NT2/D1 (cell line): ENCODE data around the gene GDF15.
"Not testable (repeated sequence)": the region's sequence is repeated elsewhere in the genome, so short reads cannot be mapped to it uniquely, and the experiment has no call there.

Experiments
- SUZ12 ChIP-seq: IDR thresholded peaks from 2 replicates; pipeline ENCODE4 v1.6.1; 2011; ENCODE audit not compliant: insufficient read length, insufficient read depth; ENCODE audit errors: extremely low read depth
- ZNF274 ChIP-seq: IDR thresholded peaks from 2 replicates; pipeline ENCODE4 v1.6.1; 2011; ENCODE audit warnings: mild to moderate bottlenecking, low read depth, low read length

DNA sequence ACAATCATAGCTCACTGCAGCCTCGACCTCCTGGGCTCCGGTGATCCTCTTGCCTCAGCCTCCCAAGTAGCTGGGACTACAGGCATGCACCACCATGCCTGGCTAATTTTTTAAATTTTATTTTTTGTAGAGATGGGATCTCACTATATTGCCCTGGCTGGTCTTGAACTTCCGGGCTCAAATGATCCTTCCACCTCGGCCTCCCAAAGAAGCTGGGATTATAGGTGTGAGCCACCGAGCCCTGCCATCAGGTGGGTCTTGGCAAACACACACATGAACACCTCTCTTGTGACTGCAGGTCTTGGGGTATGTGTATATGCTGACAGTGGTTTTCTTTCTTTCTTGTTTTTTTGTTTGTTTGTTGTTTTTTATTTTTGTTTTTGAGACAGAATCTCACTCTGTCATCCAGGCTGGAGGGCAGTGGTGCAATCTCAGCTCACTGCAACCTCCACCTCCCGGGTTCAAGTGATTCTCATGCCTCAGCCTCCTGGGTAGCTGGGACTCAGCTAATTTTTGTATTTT is 37.1 kb upstream of the GDF15 start:
- TF ChIP-seq SUZ12, ZNF274: not testable (repeated sequence)
